Measurements from ENCODE around the gene MOK.

MOK gene

GRCh38 chr14:102288139-102288538, 16.8 kb downstream of the MOK start:
- WGBS, result no CpG with 5 or more reads among the region's 2 CpGs
- DNase-seq, result no peak
- no peaks in the 10 kb centered on the region for H3K4me1 ChIP-seq (ENCODE audit: control insufficient read depth, insufficient read depth, low read depth, low read length)
- H2AK5ac ChIP-seq (ENCODE audit: low read length, severe bottlenecking), result no peak overlapping the region
- no peak overlapping the region for H3K18ac ChIP-seq (ENCODE audit: low read depth in 1 of 2, low read length in 2 of 2)
- no peak overlapping the region for H3K23ac ChIP-seq (ENCODE audit: low read length in 2 of 2)
- no peaks in the 10 kb centered on the region for H3K9me3 ChIP-seq (ENCODE audit: control insufficient read depth, low read length)
- no peak overlapping the region for H3K14ac ChIP-seq (ENCODE audit: low read length in 2 of 2)
- H3K36me3 ChIP-seq (ENCODE audit: control insufficient read depth in 1 of 2, insufficient read depth in 2 of 2, low read depth in 1 of 2, low read length in 2 of 2), result no peaks in the 10 kb centered on the region
- no peak overlapping the region for H4K8ac ChIP-seq (ENCODE audit: low read length)
- no peak overlapping the region for H3K27ac ChIP-seq (ENCODE audit: low read length, poor library complexity, severe bottlenecking)
- H3K4me3 ChIP-seq (ENCODE audit: insufficient read depth in 1 of 2, low read depth in 1 of 2, low read length in 2 of 2), result no peak overlapping the region
- no peak overlapping the region for H2BK15ac ChIP-seq (ENCODE audit: low read depth, poor library complexity, severe bottlenecking)
- H3K79me1 ChIP-seq (replicated peaks; ENCODE audit: low read length, poor library complexity, severe bottlenecking), result peaks cover 17% of the 10 kb centered on the region
- no peak overlapping the region for H2BK12ac ChIP-seq (ENCODE audit: low read length in 2 of 2)
- H3K4ac ChIP-seq (ENCODE audit: low read depth in 1 of 2, low read length in 2 of 2), result no peak overlapping the region
- no peak overlapping the region for H2AFZ ChIP-seq (ENCODE audit: low read depth, low read length)
- no peak overlapping the region for H2BK120ac ChIP-seq (ENCODE audit: low read depth, low read length)
- H2BK5ac ChIP-seq (ENCODE audit: low read depth, low read length, poor library complexity, severe bottlenecking), result no peak overlapping the region
- H3K9ac ChIP-seq (ENCODE audit: low read length), result no peak overlapping the region
- H3K4me2 ChIP-seq (ENCODE audit: low read length, poor library complexity, severe bottlenecking), result no peak overlapping the region
- no peak overlapping the region for H4K91ac ChIP-seq (ENCODE audit: low read length)
- no peaks in the 10 kb centered on the region for H3K27me3 ChIP-seq (ENCODE audit: control insufficient read depth in 1 of 2, insufficient read depth in 1 of 2, low read length in 2 of 2)

GRCh38 chr14:102285106-102285505, 19.9 kb downstream of the MOK start:
- Histone ChIP-seq H2BK120ac (ENCODE audit: low read depth, low read length) (no peak overlapping the region), H3K4ac (ENCODE audit: low read depth in 1 of 2, low read length in 2 of 2) (no peak overlapping the region), H2BK5ac (ENCODE audit: low read depth, low read length, poor library complexity, severe bottlenecking) (no peak overlapping the region), H3K9me3 (ENCODE audit: control insufficient read depth, low read length) (no peaks in the 10 kb centered on the region), H3K14ac (ENCODE audit: low read length in 2 of 2) (no peak overlapping the region), H4K8ac (ENCODE audit: low read length) (no peak overlapping the region), H3K18ac (ENCODE audit: low read depth in 1 of 2, low read length in 2 of 2) (no peak overlapping the region), H3K9ac (ENCODE audit: low read length) (no peak overlapping the region), H3K79me1 (replicated peaks; ENCODE audit: low read length, poor library complexity, severe bottlenecking) (peaks cover 11% of the 10 kb centered on the region), H2AFZ (ENCODE audit: low read depth, low read length) (no peak overlapping the region), H3K4me1 (ENCODE audit: control insufficient read depth, insufficient read depth, low read depth, low read length) (peaks cover 10% of the 10 kb centered on the region), H3K4me3 (ENCODE audit: insufficient read depth in 1 of 2, low read depth in 1 of 2, low read length in 2 of 2) (no peak overlapping the region), H3K23ac (ENCODE audit: low read length in 2 of 2) (no peak overlapping the region), H2BK15ac (ENCODE audit: low read depth, poor library complexity, severe bottlenecking) (no peak overlapping the region), H3K36me3 (ENCODE audit: control insufficient read depth in 1 of 2, insufficient read depth in 2 of 2, low read depth in 1 of 2, low read length in 2 of 2) (peaks cover 4 to 5% of the 10 kb centered on the region in 2 experiments), H3K27me3 (ENCODE audit: control insufficient read depth in 1 of 2, insufficient read depth in 1 of 2, low read length in 2 of 2) (no peaks in the 10 kb centered on the region), H4K91ac (ENCODE audit: low read length) (no peak overlapping the region), H3K27ac (ENCODE audit: low read length, poor library complexity, severe bottlenecking) (no peak overlapping the region), H2AK5ac (ENCODE audit: low read length, severe bottlenecking) (no peak overlapping the region), H2BK12ac (ENCODE audit: low read length in 2 of 2) (no peak overlapping the region), H3K4me2 (ENCODE audit: low read length, poor library complexity, severe bottlenecking) (no peak overlapping the region)
- DNase-seq, result no peak
- 97% methylated on average over 2 of the region's 2 CpGs for WGBS

GRCh38 chr14:102283631-102284129, 21.3 kb downstream of the MOK start:
- 71% methylated on average over 2 of the region's 2 CpGs for WGBS
- no peak overlapping the region for H3K14ac ChIP-seq (ENCODE audit: low read length in 2 of 2)
- H3K9ac ChIP-seq (ENCODE audit: low read length), result no peak overlapping the region

GRCh38 chr14:102282751-102283465, 22.1 kb downstream of the MOK start:
- Histone ChIP-seq H2BK15ac (ENCODE audit: low read depth, poor library complexity, severe bottlenecking) (no peak overlapping the region), H3K36me3 (ENCODE audit: control insufficient read depth in 1 of 2, insufficient read depth in 2 of 2, low read depth in 1 of 2, low read length in 2 of 2) (peaks cover 4 to 5% of the 10 kb centered on the region in 2 experiments), H3K14ac (ENCODE audit: low read length in 2 of 2) (no peak overlapping the region), H2AFZ (ENCODE audit: low read depth, low read length) (no peak overlapping the region), H2AK5ac (ENCODE audit: low read length, severe bottlenecking) (no peak overlapping the region), H2BK5ac (ENCODE audit: low read depth, low read length, poor library complexity, severe bottlenecking) (no peak overlapping the region), H4K8ac (ENCODE audit: low read length) (no peak overlapping the region), H3K79me1 (replicated peaks; ENCODE audit: low read length, poor library complexity, severe bottlenecking) (peaks cover 8% of the 10 kb centered on the region), H3K4me2 (ENCODE audit: low read length, poor library complexity, severe bottlenecking) (no peak overlapping the region), H3K4ac (ENCODE audit: low read depth in 1 of 2, low read length in 2 of 2) (no peak overlapping the region), H3K9ac (ENCODE audit: low read length) (no peak overlapping the region), H3K4me3 (ENCODE audit: insufficient read depth in 1 of 2, low read depth in 1 of 2, low read length in 2 of 2) (no peak overlapping the region), H3K27ac (ENCODE audit: low read length, poor library complexity, severe bottlenecking) (no peak overlapping the region), H3K27me3 (ENCODE audit: control insufficient read depth in 1 of 2, insufficient read depth in 1 of 2, low read length in 2 of 2) (no peaks in the 10 kb centered on the region), H4K91ac (ENCODE audit: low read length) (no peak overlapping the region), H3K4me1 (ENCODE audit: control insufficient read depth, insufficient read depth, low read depth, low read length) (peaks cover 15% of the 10 kb centered on the region), H3K9me3 (ENCODE audit: control insufficient read depth, low read length) (no peaks in the 10 kb centered on the region), H3K23ac (ENCODE audit: low read length in 2 of 2) (no peak overlapping the region), H2BK120ac (ENCODE audit: low read depth, low read length) (no peak overlapping the region), H3K18ac (ENCODE audit: low read depth in 1 of 2, low read length in 2 of 2) (no peak overlapping the region), H2BK12ac (ENCODE audit: low read length in 2 of 2) (no peak overlapping the region)
- 96% methylated on average over 8 of the region's 9 CpGs for WGBS
- no peak for DNase-seq

More at GRCh38 chr14:102283631-102284129, 21.3 kb downstream of the MOK start:
- no peak overlapping the region for H3K4me3 ChIP-seq (ENCODE audit: insufficient read depth in 1 of 2, low read depth in 1 of 2, low read length in 2 of 2)
- H3K9me3 ChIP-seq (ENCODE audit: control insufficient read depth, low read length), result no peaks in the 10 kb centered on the region
- no peak overlapping the region for H2BK15ac ChIP-seq (ENCODE audit: low read depth, poor library complexity, severe bottlenecking)
- H3K79me1 ChIP-seq (replicated peaks; ENCODE audit: low read length, poor library complexity, severe bottlenecking), result peaks cover 11% of the 10 kb centered on the region
- no peak overlapping the region for H2AFZ ChIP-seq (ENCODE audit: low read depth, low read length)
- no peak overlapping the region for H4K91ac ChIP-seq (ENCODE audit: low read length)
- no peak overlapping the region for H3K23ac ChIP-seq (ENCODE audit: low read length in 2 of 2)
- H2BK5ac ChIP-seq (ENCODE audit: low read depth, low read length, poor library complexity, severe bottlenecking), result no peak overlapping the region
- no peak overlapping the region for H3K27ac ChIP-seq (ENCODE audit: low read length, poor library complexity, severe bottlenecking)
- no peak overlapping the region for H2BK12ac ChIP-seq (ENCODE audit: low read length in 2 of 2)
- no peak overlapping the region for H3K18ac ChIP-seq (ENCODE audit: low read depth in 1 of 2, low read length in 2 of 2)
- H2BK120ac ChIP-seq (ENCODE audit: low read depth, low read length), result no peak overlapping the region
- H3K36me3 ChIP-seq (ENCODE audit: control insufficient read depth in 1 of 2, insufficient read depth in 2 of 2, low read depth in 1 of 2, low read length in 2 of 2), result peaks cover 4 to 5% of the 10 kb centered on the region in 2 experiments
- DNase-seq, result no peak
- H3K4me1 ChIP-seq (ENCODE audit: control insufficient read depth, insufficient read depth, low read depth, low read length), result peaks cover 13% of the 10 kb centered on the region
- H2AK5ac ChIP-seq (ENCODE audit: low read length, severe bottlenecking), result peak overlapping the region; percentile 15
- H3K4me2 ChIP-seq (ENCODE audit: low read length, poor library complexity, severe bottlenecking), result no peak overlapping the region
- H3K27me3 ChIP-seq (ENCODE audit: control insufficient read depth in 1 of 2, insufficient read depth in 1 of 2, low read length in 2 of 2), result no peaks in the 10 kb centered on the region
- H3K4ac ChIP-seq (ENCODE audit: low read depth in 1 of 2, low read length in 2 of 2), result no peak overlapping the region
- no peak overlapping the region for H4K8ac ChIP-seq (ENCODE audit: low read length)
